CD4-positive, alpha-beta T cell treated with Interleukin-1 beta for 1 hour (primary cell): ENCODE results near the gene NANOS3.

ENCODE experiments used
- DNase-seq, 2 donors: peaks; one replicate each; pipeline ENCODE4 v3.0.0-alpha.2; 2020 to 2022

Gene NANOS3

GRCh38 chr19:13876834-13877233 is at the start of gene NANOS3:
Gene NANOS3, plus strand, starts transcription at chr19:13877134. Its CDS starts 115 bp downstream, at chr19:13877249.
- no peak for DNase-seq

- peak in 1 of 2 donors; percentile 19 for DNase-seq
These were observed 49.3 kb upstream of the NANOS3 start for GRCh38 chr19:13827656-13828055.

GRCh38 chr19:13830114-13830740 is 46.7 kb upstream of the NANOS3 start:
- peak; percentile 66 to 72 for DNase-seq

- peak; percentile 77 to 79 for DNase-seq
These were observed 46.0 kb upstream of the NANOS3 start for GRCh38 chr19:13830741-13831536.

GRCh38 chr19:13831537-13832467 is 45.1 kb upstream of the NANOS3 start:
- peak; percentile 71 to 75 for DNase-seq

GRCh38 chr19:13833330-13834243 is 43.3 kb upstream of the NANOS3 start:
- DNase-seq = peak; percentile 96

GRCh38 chr19:13834244-13835069 is 42.5 kb upstream of the NANOS3 start:
- peak in 1 of 2 donors; percentile 42 for DNase-seq

GRCh38 chr19:13835791-13836723 is 40.9 kb upstream of the NANOS3 start:
- peak; percentile 69 to 73 for DNase-seq

GRCh38 chr19:13838435-13839129 is 38.4 kb upstream of the NANOS3 start:
- no peak for DNase-seq

- DNase-seq = peak; percentile 88 to 90
These were observed 37.6 kb upstream of the NANOS3 start for GRCh38 chr19:13839130-13839937.

GRCh38 chr19:13839938-13840304 is 37.0 kb upstream of the NANOS3 start:
- DNase-seq = no peak

- peak; percentile 79 to 80 for DNase-seq
These were observed 36.4 kb upstream of the NANOS3 start for GRCh38 chr19:13840305-13841085.

GRCh38 chr19:13841086-13841961 is 35.6 kb upstream of the NANOS3 start:
- DNase-seq = peak; percentile 73 to 74

- DNase-seq = peak in 1 of 2 donors; percentile 69
These were observed 35.0 kb upstream of the NANOS3 start for GRCh38 chr19:13841962-13842290.

- DNase-seq = peak; percentile 91 to 92
These were observed 34.4 kb upstream of the NANOS3 start for GRCh38 chr19:13842291-13843103.
